H1 (cell line): Measurements from ENCODE around the gene SRR.

Experiments used
- CTCF ChIP-seq, 3 experiments: IDR thresholded peaks; 1 replicate in 2 of 3; 2 replicates in 1 of 3; pipeline versions ENCODE4 v1.5.1 to v1.6.1; 2011; ENCODE audit warnings: low read length in 3 of 3, mild to moderate bottlenecking in 3 of 3, inconsistent platforms in 2 of 3, low read depth in 1 of 3, moderate library complexity in 1 of 3; ENCODE audit not compliant: insufficient read depth in 1 of 3; ENCODE audit errors: control extremely low read depth in 1 of 3
- EP300 ChIP-seq, 2 experiments: IDR thresholded peaks; 1 replicate in 1 of 2; 2 replicates in 1 of 2; pipeline ENCODE4 v1.6.1; 2011 to 2012; ENCODE audit warnings: low read depth in 2 of 2, low read length in 2 of 2, mild to moderate bottlenecking in 2 of 2, borderline replicate concordance in 1 of 2, inconsistent platforms in 1 of 2, moderate library complexity in 1 of 2
- EZH2 ChIP-seq: fragments of 200-600 bp; sonication (generic); IDR thresholded peaks from 2 replicates; pipeline ENCODE4 v1.7.1; 2012; ENCODE audit warnings: low read depth, mild to moderate bottlenecking, moderate library complexity, low read length, inconsistent platforms; ENCODE audit not compliant: severe bottlenecking
- SIN3A ChIP-seq, 2 experiments: IDR thresholded peaks in 1 of 2; conservative IDR thresholded peaks in 1 of 2; 2 replicates each; pipeline ENCODE4 v1.6.1; 2011 to 2012; ENCODE audit warnings: low read length in 2 of 2, improper control_type of control experiment in 1 of 2, low read depth in 1 of 2, mild to moderate bottlenecking in 1 of 2
- ZNF274 ChIP-seq: IDR thresholded peaks from 2 replicates; pipeline ENCODE4 v1.7.0; 2012; ENCODE audit warnings: low read length, borderline replicate concordance; ENCODE audit errors: extremely low read depth

DNA sequence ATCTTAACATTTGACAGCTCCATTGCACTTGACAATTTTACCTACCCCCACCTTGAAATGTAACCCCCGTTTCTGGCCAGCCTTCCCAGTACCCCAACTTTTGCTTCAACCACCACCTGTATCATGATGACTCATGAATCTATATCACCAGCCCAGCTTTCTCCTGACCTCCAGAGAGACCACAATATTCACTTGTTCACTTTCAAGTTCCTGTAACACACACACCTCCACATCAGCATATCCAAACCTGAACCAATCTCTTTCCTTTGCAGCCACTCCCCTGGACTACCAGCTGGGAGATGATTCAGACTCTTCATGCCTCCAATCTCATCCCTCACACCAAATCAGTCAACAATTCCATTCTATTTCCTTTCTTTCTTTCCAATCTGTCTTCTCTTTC lies 8.2 kb upstream of the SRR start:
- TF ChIP-seq CTCF (IDR thresholded peaks at IDR 0.05; ENCODE audit: control extremely low read depth in 1 of 3, insufficient read depth in 1 of 3, low read depth in 1 of 3, low read length in 3 of 3) (no peak), ZNF274 (no peak), EZH2 (no peak), SIN3A (conservative IDR thresholded peaks at IDR 0.05 in 1 of 2, IDR thresholded peaks at IDR 0.05 in 1 of 2; ENCODE audit: low read depth in 1 of 2, low read length in 2 of 2) (no peak), EP300 (IDR thresholded peaks at IDR 0.05; ENCODE audit: borderline replicate concordance in 1 of 2, low read depth in 2 of 2, low read length in 2 of 2) (no peak)
